RWPE2 (cell line): ENCODE results near the gene CIITA.

Experiments
- ATAC-seq: fragments of 200-7000 bp; cut with Tn5 transposase; 3 replicates; pipeline ENCODE4 v1.9.1; 2021; ENCODE audit warnings: low read depth
- DNase-seq: peaks from one replicate; pipeline ENCODE4 v3.0.0-alpha.2; 2020; ENCODE audit warnings: low spot score
- H3K27ac ChIP-seq: fragments of 450-650 bp; 2 replicates; pipeline ENCODE4 v1.5.1; 2017; ENCODE audit warnings: mild to moderate bottlenecking; ENCODE audit not compliant: poor library complexity, severe bottlenecking
- H3K27me3 ChIP-seq: fragments of 250-450 bp; sonication (Bioruptor Pico); 2 replicates; pipeline ENCODE4 v1.5.1; 2021; ENCODE audit warnings: mild to moderate bottlenecking, moderate library complexity; ENCODE audit not compliant: insufficient read depth, poor library complexity, severe bottlenecking
- H3K36me3 ChIP-seq: fragments of 250-450 bp; sonication (Bioruptor Pico); 2 replicates; pipeline ENCODE4 v1.5.1; 2020; ENCODE audit warnings: low read depth, mild to moderate bottlenecking, moderate library complexity
- H3K4me1 ChIP-seq: fragments of 250-450 bp; sonication (Bioruptor Pico); 2 replicates; pipeline ENCODE4 v1.5.1; 2021; ENCODE audit warnings: mild to moderate bottlenecking, moderate library complexity; ENCODE audit not compliant: insufficient read depth, poor library complexity, severe bottlenecking
- H3K4me3 ChIP-seq: fragments of 250-450 bp; sonication (Bioruptor Pico); 2 replicates; pipeline ENCODE4 v1.5.1; 2021; ENCODE audit warnings: mild to moderate bottlenecking, moderate library complexity; ENCODE audit not compliant: severe bottlenecking
- H3K9me3 ChIP-seq: fragments of 250-450 bp; sonication (Bioruptor Pico); 2 replicates; pipeline ENCODE4 v1.5.1; 2021; ENCODE audit warnings: mild to moderate bottlenecking, moderate library complexity; ENCODE audit not compliant: severe bottlenecking
- CTCF ChIP-seq: fragments of 450-650 bp; IDR thresholded peaks from one replicate; pipeline ENCODE4 v1.5.1; 2017; ENCODE audit warnings: mild to moderate bottlenecking, moderate library complexity; ENCODE audit not compliant: poor library complexity, severe bottlenecking

Gene CIITA

GRCh38 chr16:10831894-10832886 is 44.8 kb upstream of the CIITA start:
- Histone ChIP-seq H3K4me3 (no peak overlapping the region), H3K4me1 (peaks cover 11% of the 10 kb centered on the region), H3K27me3 (no peaks in the 10 kb centered on the region), H3K36me3 (no peaks in the 10 kb centered on the region), H3K9me3 (no peaks in the 10 kb centered on the region), H3K27ac (no peak overlapping the region)
- ATAC-seq (no peak), DNase-seq (no peak)
- TF ChIP-seq CTCF = no peak

- no peak for ATAC-seq
- DNase-seq = no peak
- no peak for TF ChIP-seq CTCF
- no peaks in the 10 kb centered on the region for H3K9me3 ChIP-seq
- no peaks in the 10 kb centered on the region for H3K27me3 ChIP-seq
- H3K4me1 ChIP-seq = peaks cover 8% of the 10 kb centered on the region
- no peaks in the 10 kb centered on the region for H3K36me3 ChIP-seq
- no peak overlapping the region for H3K27ac ChIP-seq
- H3K4me3 ChIP-seq = no peak overlapping the region
Measured at GRCh38 chr16:10833271-10833670, 43.7 kb upstream of the CIITA start.

DNA sequence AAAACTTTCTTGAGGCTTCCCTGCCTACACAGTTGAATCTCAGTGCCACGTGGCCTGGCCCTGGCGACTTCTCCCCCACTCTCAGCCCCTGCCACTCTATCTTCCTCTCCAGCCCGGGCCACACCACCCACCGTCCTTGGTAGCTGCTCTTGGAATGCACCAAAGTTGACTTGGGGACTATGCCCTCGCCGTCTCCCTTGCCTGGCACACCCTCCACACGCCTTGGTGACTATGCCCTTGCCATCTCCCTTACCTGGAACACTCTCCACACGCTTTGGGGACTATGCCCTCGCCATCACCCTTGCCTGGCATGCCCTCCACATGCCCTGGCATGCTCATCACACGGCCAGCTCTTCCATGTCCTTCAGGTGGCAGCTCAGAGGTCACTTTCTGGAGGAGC is 42.9 kb upstream of the CIITA start:
- no peak for ATAC-seq
- H3K9me3 ChIP-seq = no peaks in the 10 kb centered on the region
- H3K27me3 ChIP-seq = no peaks in the 10 kb centered on the region
- H3K36me3 ChIP-seq = no peaks in the 10 kb centered on the region
- no peak for DNase-seq
- no peak for TF ChIP-seq CTCF
- peaks cover 1% of the 10 kb centered on the region for H3K4me1 ChIP-seq
- no peak overlapping the region for H3K27ac ChIP-seq
- H3K4me3 ChIP-seq = no peak overlapping the region

GRCh38 chr16:10834766-10835165 is 42.2 kb upstream of the CIITA start:
- ATAC-seq = no peak
- Histone ChIP-seq H3K9me3 (no peaks in the 10 kb centered on the region), H3K27me3 (no peaks in the 10 kb centered on the region), H3K4me3 (no peak overlapping the region), H3K36me3 (no peaks in the 10 kb centered on the region), H3K27ac (no peak overlapping the region), H3K4me1 (no peaks in the 10 kb centered on the region)
- no peak for DNase-seq
- TF ChIP-seq CTCF = no peak
